B cell (primary cell): Measurements from ENCODE around the gene MAPK1. TPM values are rescaled to one million over a fixed set of nuclear protein-coding genes. Genes with fewer than 3 reads are reported as not detected.

Experiments used
- ATAC-seq: fragments of 200-7000 bp; cut with Tn5 transposase; one replicate; pipeline ENCODE4 v1.10.0; 2021; ENCODE audit warnings: low read depth, mild to moderate bottlenecking, moderate number of reproducible peaks, moderate library complexity
- CTCF ChIA-PET: fragments of 350-600 bp; sonication (Branson Sonifier 250); formaldehyde crosslinking; loops from one replicate; lab custom pipeline; 2021; ENCODE audit warnings: antibody characterized with exemption, inconsistent platforms; lab: Charles Lee
- POLR2A ChIA-PET: fragments of 350-600 bp; sonication (Branson Sonifier 250); formaldehyde crosslinking; loops from one replicate; lab custom pipeline; 2021; ENCODE audit warnings: antibody characterized with exemption; lab: Charles Lee
- DNase-seq: peaks from one replicate; pipeline ENCODE4 v3.0.0; 2013
- H2AFZ ChIP-seq: 2 replicates; pipeline ENCODE4 v1.6.1; 2012; ENCODE audit warnings: mild to moderate bottlenecking, low read depth, low read length; ENCODE audit not compliant: insufficient read depth, poor library complexity, severe bottlenecking
- H3K27ac ChIP-seq, 2 donors: 1 replicate in 1 of 2; 2 replicates in 1 of 2; pipeline ENCODE4 v1.5.1; 2012 to 2013; ENCODE audit warnings: low read length in 2 of 2, mild to moderate bottlenecking in 2 of 2, moderate library complexity in 1 of 2
- H3K27me3 ChIP-seq, 4 experiments: fragments of 200-600 bp in 1 of 4; sonication (generic) in 1 of 4; replicated peaks in 1 of 4; 1 replicate in 2 of 4; 2 replicates in 2 of 4; pipeline versions ENCODE4 v1.6.1 to v1.7.0; 2013 to 2016; ENCODE audit warnings: low read length in 3 of 4, mild to moderate bottlenecking in 2 of 4, mixed read lengths in 1 of 4, moderate library complexity in 1 of 4; ENCODE audit not compliant: insufficient read depth in 4 of 4, control insufficient read depth in 3 of 4; ENCODE audit errors: control extremely low read depth in 1 of 4
- H3K36me3 ChIP-seq, 2 experiments: replicated peaks in 1 of 2; 1 replicate in 1 of 2; 2 replicates in 1 of 2; pipeline versions ENCODE4 v1.6.1 to v1.7.1; 2013; ENCODE audit warnings: low read length in 1 of 2; ENCODE audit not compliant: insufficient read depth in 2 of 2, control insufficient read depth in 1 of 2; ENCODE audit errors: control extremely low read depth in 1 of 2, extremely low read depth in 1 of 2
- H3K4me1 ChIP-seq, 2 donors: fragments of 200-600 bp in 1 of 2; sonication (generic) in 1 of 2; 1 replicate in 1 of 2; 2 replicates in 1 of 2; pipeline versions ENCODE4 v1.5.1 to v1.6.1; 2013 to 2017; ENCODE audit warnings: low read length in 2 of 2; ENCODE audit not compliant: control insufficient read depth in 2 of 2, insufficient read depth in 2 of 2
- H3K4me2 ChIP-seq: replicated peaks from 2 replicates; pipeline ENCODE3; 2012; ENCODE audit warnings: mild to moderate bottlenecking, low read depth, low read length; ENCODE audit not compliant: poor library complexity, severe bottlenecking
- H3K4me3 ChIP-seq, 5 experiments: fragments of 200-600 bp in 1 of 5; sonication (generic) in 1 of 5; 1 replicate in 3 of 5; 2 replicates in 2 of 5; pipeline versions ENCODE4 v1.5.1 to v1.7.0; 2011 to 2016; ENCODE audit warnings: low read length in 4 of 5, mild to moderate bottlenecking in 4 of 5, low read depth in 2 of 5, control low read depth in 1 of 5, moderate library complexity in 1 of 5; ENCODE audit not compliant: insufficient read depth in 1 of 5; ENCODE audit errors: control extremely low read depth in 1 of 5, extremely low read depth in 1 of 5
- H3K79me2 ChIP-seq: fragments of 200-600 bp; sonication (generic); one replicate; pipeline ENCODE4 v1.6.0; 2016; ENCODE audit warnings: low read length; ENCODE audit not compliant: control insufficient read depth, insufficient read depth
- H3K9ac ChIP-seq: fragments of 200-600 bp; sonication (generic); 2 replicates; pipeline ENCODE4 v1.6.1; 2017; ENCODE audit warnings: mild to moderate bottlenecking, low read length, moderate library complexity
- H3K9me3 ChIP-seq, 3 donors: one replicate each; pipeline versions ENCODE4 v1.6.1 to v1.7.1; 2013; ENCODE audit warnings: low read length in 2 of 3; ENCODE audit not compliant: control insufficient read depth in 2 of 3, insufficient read depth in 1 of 3; ENCODE audit errors: control extremely low read depth in 1 of 3
- H4K20me1 ChIP-seq: 2 replicates; pipeline ENCODE4 v1.6.0; 2012; ENCODE audit warnings: mild to moderate bottlenecking, low read length; ENCODE audit not compliant: insufficient read depth, control insufficient read depth, poor library complexity, severe bottlenecking
- H3K27ac Mint-ChIP-seq: one replicate; pipeline ENCODE4 v1.8.0; 2021; ENCODE audit warnings: mixed read lengths
- H3K27me3 Mint-ChIP-seq: one replicate; pipeline ENCODE4 v1.8.0; 2021; ENCODE audit warnings: mixed read lengths
- H3K4me1 Mint-ChIP-seq: one replicate; pipeline ENCODE4 v1.8.0; 2021; ENCODE audit warnings: mixed read lengths
- H3K4me3 Mint-ChIP-seq: one replicate; pipeline ENCODE4 v1.8.0; 2021; ENCODE audit warnings: mixed read lengths
- H3K9me3 Mint-ChIP-seq: one replicate; pipeline ENCODE4 v1.8.0; 2022; ENCODE audit warnings: mixed read lengths; ENCODE audit not compliant: insufficient read depth
- EZH2 ChIP-seq: IDR thresholded peaks from 2 replicates; pipeline ENCODE4 v1.6.1; 2012; ENCODE audit warnings: borderline replicate concordance, low read depth, mild to moderate bottlenecking, moderate library complexity, low read length; ENCODE audit not compliant: insufficient read depth, poor library complexity, severe bottlenecking
- WGBS: methylation state at CpG from one replicate; pipeline ENCODE4 v1.1.5; 2013; ENCODE audit warnings: missing lambda C conversion rate; ENCODE audit not compliant: insufficient coverage; 5-methylcytosine and 5-hydroxymethylcytosine counted together
- intact Hi-C: fragments of 100-400 bp; cut with micrococcal nuclease; formaldehyde crosslinking; loops from one replicate; pipeline ENCODE4 v1.10.0; 2022
- polyA plus RNA-seq: library from polyadenylated mRNA; depleted of rRNA; stranded (reverse); fragments of >200 nt; gene quantifications from 2 replicates; pipeline ENCODE4 v1.2.3, GENCODE V29; 2012
- total RNA-seq, 2 donors: library from RNA; stranded (reverse); fragments of 120-200 nt in 1 of 2; gene quantifications; 1 replicate in 1 of 2; 2 replicates in 1 of 2; pipeline versions ENCODE4 v1.2.3 to v1.2.4, GENCODE V29; 2013 to 2022
- TF ChIP-seq, protein P1 (sequence below): fragments of 200-600 bp; IDR thresholded peaks from one replicate; pipeline ENCODE4 v1.8.0; 2022; ENCODE audit warnings: antibody characterized with exemption, mild to moderate bottlenecking

MAPK1 gene
- total and polyA plus RNA-seq, 2 donors (not counting 1 experiment from before 2014, with no cell fraction given): 24.0 to 155 TPM

GRCh38 chr22:21819183-21819770 lies 48.2 kb downstream of the MAPK1 start:
- ChIA-PET CTCF (no interaction called here), POLR2A (no interaction called here)
- peaks cover 73% of the 10 kb centered on the region for H3K4me1 Mint-ChIP-seq
- H3K9me3 Mint-ChIP-seq: no peaks in the 10 kb centered on the region
- Histone ChIP-seq H3K9me3 (no peaks in the 10 kb centered on the region), H3K4me2 (peak overlapping the region; percentile 67), H3K36me3 (peaks cover 2 to 6% of the 10 kb centered on the region in 2 experiments), H2AFZ (no peak overlapping the region), H3K4me3 (no peak overlapping the region), H3K79me2 (peaks cover 93% of the 10 kb centered on the region), H3K9ac (peak overlapping the region; percentile 27), H4K20me1 (peaks cover 15% of the 10 kb centered on the region), H3K4me1 (peaks cover 58 to 67% of the 10 kb centered on the region in 2 donors), H3K27ac (peak overlapping the region; percentile 89 to 96), H3K27me3 (no peaks in the 10 kb centered on the region)
- intact Hi-C loops: loop anchor here (5.0 to 10.0 kb wide), 2 partner anchors 133 to 296 kb away; partner anchors contain the start of gene PPM1F
- peak overlapping the region; percentile 33 for H3K4me3 Mint-ChIP-seq
- DNase-seq (no peak), ATAC-seq (no peak)
- 100% methylated on average over 1 of the region's 2 CpGs for WGBS
- TF ChIP-seq EZH2: no peak
- TF ChIP-seq, protein P1, sequence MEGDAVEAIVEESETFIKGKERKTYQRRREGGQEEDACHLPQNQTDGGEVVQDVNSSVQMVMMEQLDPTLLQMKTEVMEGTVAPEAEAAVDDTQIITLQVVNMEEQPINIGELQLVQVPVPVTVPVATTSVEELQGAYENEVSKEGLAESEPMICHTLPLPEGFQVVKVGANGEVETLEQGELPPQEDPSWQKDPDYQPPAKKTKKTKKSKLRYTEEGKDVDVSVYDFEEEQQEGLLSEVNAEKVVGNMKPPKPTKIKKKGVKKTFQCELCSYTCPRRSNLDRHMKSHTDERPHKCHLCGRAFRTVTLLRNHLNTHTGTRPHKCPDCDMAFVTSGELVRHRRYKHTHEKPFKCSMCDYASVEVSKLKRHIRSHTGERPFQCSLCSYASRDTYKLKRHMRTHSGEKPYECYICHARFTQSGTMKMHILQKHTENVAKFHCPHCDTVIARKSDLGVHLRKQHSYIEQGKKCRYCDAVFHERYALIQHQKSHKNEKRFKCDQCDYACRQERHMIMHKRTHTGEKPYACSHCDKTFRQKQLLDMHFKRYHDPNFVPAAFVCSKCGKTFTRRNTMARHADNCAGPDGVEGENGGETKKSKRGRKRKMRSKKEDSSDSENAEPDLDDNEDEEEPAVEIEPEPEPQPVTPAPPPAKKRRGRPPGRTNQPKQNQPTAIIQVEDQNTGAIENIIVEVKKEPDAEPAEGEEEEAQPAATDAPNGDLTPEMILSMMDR: no peak
- peak overlapping the region; percentile 97 for H3K27ac Mint-ChIP-seq
- H3K27me3 Mint-ChIP-seq: no peaks in the 10 kb centered on the region

DNA sequence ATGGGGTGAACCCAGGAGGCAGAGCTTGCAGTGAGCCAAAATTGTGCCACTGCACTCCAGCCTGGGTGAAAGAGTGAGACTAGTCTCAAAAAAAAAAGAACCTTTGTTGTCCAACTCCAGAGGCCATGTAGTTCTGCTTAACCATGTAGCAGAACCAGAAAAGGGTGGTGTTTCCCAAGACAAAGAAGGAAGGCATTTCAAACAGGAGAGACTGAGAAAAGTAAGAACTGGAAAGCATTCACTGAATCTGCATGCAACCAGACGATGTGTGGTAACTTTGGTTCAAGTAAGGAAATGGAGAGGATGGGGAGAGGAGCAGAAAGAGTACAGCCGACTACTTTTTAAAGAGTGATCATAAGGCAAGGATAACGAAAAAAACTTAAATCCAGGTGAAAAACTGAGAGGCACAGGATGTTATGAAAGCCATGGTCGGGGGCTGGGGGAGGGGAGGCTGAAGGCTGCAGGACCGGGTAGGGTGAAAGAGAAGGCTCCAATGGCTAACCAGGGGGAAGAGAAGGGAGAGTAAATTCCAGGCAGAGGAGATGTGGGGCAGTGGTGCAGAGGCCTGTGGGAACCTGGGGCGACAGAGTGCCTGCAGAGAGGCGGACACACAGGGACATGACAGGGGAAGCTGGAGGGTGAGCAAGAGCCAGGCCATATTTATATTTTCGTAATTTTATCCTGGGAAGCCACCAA lies 48.8 kb downstream of the MAPK1 start:
- peaks cover 14% of the 10 kb centered on the region for H4K20me1 ChIP-seq
- H3K27me3 ChIP-seq: no peaks in the 10 kb centered on the region
- Mint-ChIP-seq H3K4me1 (peaks cover 74% of the 10 kb centered on the region), H3K27ac (peak overlapping the region; percentile 97), H3K4me3 (peak overlapping the region; percentile 66), H3K27me3 (no peaks in the 10 kb centered on the region), H3K9me3 (no peaks in the 10 kb centered on the region)
- intact Hi-C loops: loop anchor here (5.0 to 10.0 kb wide), 2 partner anchors 134 to 296 kb away; partner anchors contain the start of gene PPM1F
- H3K4me3 ChIP-seq: no peak overlapping the region
- ChIA-PET CTCF (no interaction called here), POLR2A (interaction anchor here (0.6 kb wide), 1 partner anchor 39 kb away, joined by 4 read pairs; no protein-coding TSS in a partner anchor)
- peak overlapping the region; percentile 67 for H3K4me2 ChIP-seq
- H3K4me1 ChIP-seq: peaks cover 61% of the 10 kb centered on the region in 2 donors
- peak overlapping the region; percentile 89 to 96 for H3K27ac ChIP-seq
- no peak overlapping the region for H3K9ac ChIP-seq
- no peak for TF ChIP-seq EZH2
- TF ChIP-seq, protein P1: no peak
- no peak for DNase-seq
- no peak overlapping the region for H2AFZ ChIP-seq
- 73% methylated on average over 8 of the region's 8 CpGs for WGBS
- peaks cover 2 to 6% of the 10 kb centered on the region in 2 experiments for H3K36me3 ChIP-seq
- H3K79me2 ChIP-seq: peaks cover 93% of the 10 kb centered on the region
- no peaks in the 10 kb centered on the region for H3K9me3 ChIP-seq
- no peak for ATAC-seq
